CD4-positive, alpha-beta T cell (primary cell): ENCODE measurements around the gene DACT2. TPM values are rescaled to one million over a fixed set of nuclear protein-coding genes. Genes with fewer than 3 reads are reported as not detected.

Source experiments
- ATAC-seq: fragments of 200-7000 bp; cut with Tn5 transposase; one replicate; pipeline ENCODE4 v1.10.0; 2022; ENCODE audit warnings: mild to moderate bottlenecking; ENCODE audit not compliant: poor library complexity
- CTCF ChIA-PET: fragments of 350-600 bp; sonication (Branson Sonifier 250); formaldehyde crosslinking; loops from one replicate; lab custom pipeline; 2021; ENCODE audit warnings: antibody characterized with exemption, inconsistent platforms; lab: Charles Lee
- POLR2A ChIA-PET: fragments of 350-600 bp; sonication (Branson Sonifier 250); formaldehyde crosslinking; loops from one replicate; lab custom pipeline; 2021; ENCODE audit warnings: antibody characterized with exemption, inconsistent platforms; lab: Charles Lee
- DNase-seq, 14 experiments: peaks; one replicate each; pipeline ENCODE4 v3.0.0-alpha.2; 2013 to 2020; ENCODE audit warnings: mixed read lengths in 2 of 14
- H3K27ac ChIP-seq, 2 donors: one replicate each; pipeline versions ENCODE4 v1.5.1 to v1.7.0; 2013; ENCODE audit warnings: low read length in 2 of 2, low read depth in 1 of 2, mild to moderate bottlenecking in 1 of 2
- H3K27me3 ChIP-seq, 2 experiments: 1 replicate in 1 of 2; 2 replicates in 1 of 2; pipeline versions ENCODE4 v1.6.1 to v1.7.0; 2013; ENCODE audit warnings: low read length in 2 of 2, control low read depth in 1 of 2, mild to moderate bottlenecking in 1 of 2, moderate library complexity in 1 of 2; ENCODE audit not compliant: insufficient read depth in 2 of 2, control insufficient read depth in 1 of 2
- H3K36me3 ChIP-seq: one replicate; pipeline ENCODE4 v1.6.1; 2013; ENCODE audit warnings: low read length, control low read depth; ENCODE audit not compliant: insufficient read depth
- H3K4me1 ChIP-seq: one replicate; pipeline ENCODE4 v1.6.1; 2013; ENCODE audit warnings: low read length, control low read depth; ENCODE audit not compliant: insufficient read depth
- H3K4me3 ChIP-seq: one replicate; pipeline ENCODE4 v1.5.1; 2013; ENCODE audit warnings: mild to moderate bottlenecking, low read length, moderate library complexity
- H3K9me3 ChIP-seq, 2 experiments: 1 replicate in 1 of 2; 2 replicates in 1 of 2; pipeline versions ENCODE4 v1.6.1 to v1.7.0; 2013; ENCODE audit warnings: low read length in 2 of 2, mild to moderate bottlenecking in 2 of 2, control low read depth in 1 of 2, moderate library complexity in 1 of 2; ENCODE audit not compliant: control insufficient read depth in 1 of 2, insufficient read depth in 1 of 2
- H3K27ac Mint-ChIP-seq: one replicate; pipeline ENCODE4 v1.8.0; 2020; ENCODE audit warnings: mixed read lengths
- H3K27me3 Mint-ChIP-seq: one replicate; pipeline ENCODE4 v1.8.0; 2021; ENCODE audit warnings: mixed read lengths
- H3K36me3 Mint-ChIP-seq: one replicate; pipeline ENCODE4 v1.8.0; 2021; ENCODE audit warnings: low read depth, mixed read lengths
- H3K4me1 Mint-ChIP-seq: one replicate; pipeline ENCODE4 v1.8.0; 2021; ENCODE audit warnings: low read depth, mixed read lengths
- H3K4me3 Mint-ChIP-seq: one replicate; pipeline ENCODE4 v1.8.0; 2020; ENCODE audit warnings: mild to moderate bottlenecking, mixed read lengths
- H3K9me3 Mint-ChIP-seq: one replicate; pipeline ENCODE4 v1.8.0; 2020; ENCODE audit warnings: mixed read lengths
- CTCF ChIP-seq: fragments of 200-600 bp; IDR thresholded peaks from one replicate; pipeline ENCODE4 v1.8.0; 2022; ENCODE audit warnings: antibody characterized with exemption, mild to moderate bottlenecking
- intact Hi-C, 2 experiments: fragments of 100-400 bp; cut with DNase I in 1 of 2; cut with micrococcal nuclease in 1 of 2; formaldehyde crosslinking; loops; one replicate each; pipeline versions ENCODE4 v1.15.1 to v1.9.0; 2023 to 2025; cut with DNase I, micrococcal nuclease
- total RNA-seq, 174 experiments: library from RNA in 2 of 174; stranded (reverse) in 2 of 174; gene quantifications; one replicate each; pipeline ENCODE4 v1.2.3 and lab custom pipeline; 2021 to 2026

Gene DACT2
- total RNA-seq, 2 experiments from 2014 or later: not detected

- TF ChIP-seq CTCF: no peak
- no peaks in the 10 kb centered on the region for H3K9me3 Mint-ChIP-seq
- H3K36me3 Mint-ChIP-seq: no peaks in the 10 kb centered on the region
- no peaks in the 10 kb centered on the region for H3K36me3 ChIP-seq
- H3K27ac ChIP-seq: no peak overlapping the region
- H3K27me3 ChIP-seq: peaks cover 14 to 39% of the 10 kb centered on the region in 2 experiments
- peaks cover 63% of the 10 kb centered on the region for H3K27me3 Mint-ChIP-seq
- H3K4me1 ChIP-seq: no peaks in the 10 kb centered on the region
- intact Hi-C loops: no loop called here
- H3K4me1 Mint-ChIP-seq: no peaks in the 10 kb centered on the region
- no peak overlapping the region for H3K4me3 ChIP-seq
- no peak for DNase-seq
- ChIA-PET CTCF (no interaction called here), POLR2A (no interaction called here)
- no peak overlapping the region for H3K27ac Mint-ChIP-seq
- no peak overlapping the region for H3K4me3 Mint-ChIP-seq
- no peak for ATAC-seq
- H3K9me3 ChIP-seq: no peaks in the 10 kb centered on the region
These were observed 848 bp downstream of the DACT2 start for GRCh38 chr6:168318579-168319278.

- H3K27me3 ChIP-seq: peaks cover 14 to 40% of the 10 kb centered on the region in 2 experiments
- Mint-ChIP-seq H3K27ac (no peak overlapping the region), H3K27me3 (peaks cover 62% of the 10 kb centered on the region), H3K4me3 (no peak overlapping the region), H3K4me1 (no peaks in the 10 kb centered on the region), H3K36me3 (no peaks in the 10 kb centered on the region), H3K9me3 (no peaks in the 10 kb centered on the region)
- H3K4me3 ChIP-seq: no peak overlapping the region
- H3K36me3 ChIP-seq: no peaks in the 10 kb centered on the region
- no peaks in the 10 kb centered on the region for H3K9me3 ChIP-seq
- no peaks in the 10 kb centered on the region for H3K4me1 ChIP-seq
- TF ChIP-seq CTCF: no peak
- POLR2A ChIA-PET: no interaction called here
- intact Hi-C loops: no loop called here
- H3K27ac ChIP-seq: no peak overlapping the region
- CTCF ChIA-PET: no interaction called here
- DNase-seq (no peak), ATAC-seq (no peak)
These were observed 1.5 kb downstream of the DACT2 start for GRCh38 chr6:168318090-168318489.

GRCh38 chr6:168315596-168315995, 4.0 kb downstream of the DACT2 start:
- POLR2A ChIA-PET: no interaction called here
- CTCF ChIA-PET: no interaction called here
- no peak overlapping the region for H3K27ac ChIP-seq
- no peaks in the 10 kb centered on the region for H3K36me3 ChIP-seq
- H3K27me3 ChIP-seq: peaks cover 11 to 27% of the 10 kb centered on the region in 2 experiments
- TF ChIP-seq CTCF: no peak
- ATAC-seq (no peak), DNase-seq (no peak)
- Mint-ChIP-seq H3K9me3 (no peaks in the 10 kb centered on the region), H3K4me3 (no peak overlapping the region), H3K4me1 (no peaks in the 10 kb centered on the region), H3K27me3 (peaks cover 46% of the 10 kb centered on the region), H3K27ac (no peak overlapping the region), H3K36me3 (no peaks in the 10 kb centered on the region)
- H3K4me1 ChIP-seq: no peaks in the 10 kb centered on the region
- H3K9me3 ChIP-seq: peaks cover 0 to 3% of the 10 kb centered on the region in 2 experiments
- intact Hi-C loops: no loop called here
- H3K4me3 ChIP-seq: no peak overlapping the region
